GM12873 (cell line): ENCODE measurements around the gene SPINK6.

Experiments used
- TF ChIP-seq, protein P1 (sequence below): IDR thresholded peaks from 2 replicates; pipeline ENCODE4 v1.5.1; 2012; ENCODE audit warnings: low read depth, mild to moderate bottlenecking, moderate library complexity, low read length, control low read depth; ENCODE audit not compliant: insufficient read depth; ENCODE audit errors: missing control alignments

SPINK6 gene

DNA sequence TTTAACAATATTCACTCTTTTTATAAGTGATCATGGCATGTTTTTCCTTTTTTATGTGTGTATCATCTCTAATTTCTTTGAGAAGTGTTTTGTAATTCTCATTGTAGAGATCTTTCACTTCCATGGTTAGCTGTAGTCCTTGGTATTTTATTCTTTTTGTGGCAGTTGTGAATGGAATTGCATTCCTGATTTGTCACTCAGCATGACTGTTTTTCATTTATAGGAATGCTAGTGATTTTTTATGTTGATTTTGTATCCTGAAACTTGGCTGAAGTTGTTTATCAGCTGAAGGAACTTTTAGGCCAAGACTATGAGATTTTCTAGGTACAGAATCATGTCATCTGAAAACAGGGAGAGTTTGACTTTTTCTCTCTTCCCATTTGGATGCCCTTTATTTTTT is 52.6 kb downstream of the SPINK6 start:
- TF ChIP-seq, protein P1, sequence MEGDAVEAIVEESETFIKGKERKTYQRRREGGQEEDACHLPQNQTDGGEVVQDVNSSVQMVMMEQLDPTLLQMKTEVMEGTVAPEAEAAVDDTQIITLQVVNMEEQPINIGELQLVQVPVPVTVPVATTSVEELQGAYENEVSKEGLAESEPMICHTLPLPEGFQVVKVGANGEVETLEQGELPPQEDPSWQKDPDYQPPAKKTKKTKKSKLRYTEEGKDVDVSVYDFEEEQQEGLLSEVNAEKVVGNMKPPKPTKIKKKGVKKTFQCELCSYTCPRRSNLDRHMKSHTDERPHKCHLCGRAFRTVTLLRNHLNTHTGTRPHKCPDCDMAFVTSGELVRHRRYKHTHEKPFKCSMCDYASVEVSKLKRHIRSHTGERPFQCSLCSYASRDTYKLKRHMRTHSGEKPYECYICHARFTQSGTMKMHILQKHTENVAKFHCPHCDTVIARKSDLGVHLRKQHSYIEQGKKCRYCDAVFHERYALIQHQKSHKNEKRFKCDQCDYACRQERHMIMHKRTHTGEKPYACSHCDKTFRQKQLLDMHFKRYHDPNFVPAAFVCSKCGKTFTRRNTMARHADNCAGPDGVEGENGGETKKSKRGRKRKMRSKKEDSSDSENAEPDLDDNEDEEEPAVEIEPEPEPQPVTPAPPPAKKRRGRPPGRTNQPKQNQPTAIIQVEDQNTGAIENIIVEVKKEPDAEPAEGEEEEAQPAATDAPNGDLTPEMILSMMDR = no peak

DNA sequence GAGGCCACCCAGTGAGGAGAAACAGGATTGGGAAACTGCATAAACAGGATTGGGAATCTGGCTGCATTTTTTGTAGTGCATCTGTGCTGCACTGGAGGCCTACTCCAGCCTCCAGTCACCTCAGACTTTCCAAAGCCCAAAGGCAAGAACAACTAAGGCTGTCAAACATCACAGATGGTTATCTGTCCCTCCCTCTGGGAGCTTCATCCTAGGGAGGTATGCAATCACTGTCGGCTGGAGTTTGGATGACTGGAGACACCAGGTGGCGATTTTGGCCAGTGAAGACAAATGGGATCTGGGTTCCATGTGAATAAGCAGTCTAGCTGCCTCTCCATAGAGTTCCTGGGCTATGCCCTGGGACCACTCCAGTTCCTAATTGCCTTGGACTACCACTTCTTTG is 56.4 kb downstream of the SPINK6 start:
- TF ChIP-seq, protein P1 = no peak

GRCh38 chr5:148261221-148261620 is 58.4 kb downstream of the SPINK6 start:
- TF ChIP-seq, protein P1 = no peak
